GM19043 (cell line): Measurements from ENCODE around the gene SLC9A5.

ENCODE experiments used
- ATAC-seq: cut with Tn5 transposase; IDR thresholded peaks from one replicate; pipeline ENCODE4 v1.9.1; 2021; ENCODE audit warnings: low read depth; ENCODE audit not compliant: unreplicated experiment

SLC9A5 gene

GRCh38 chr16:67302076-67302475 lies 53.3 kb downstream of the SLC9A5 start:
- no peak for ATAC-seq

GRCh38 chr16:67302970-67303369 lies 54.2 kb downstream of the SLC9A5 start:
- ATAC-seq: no peak

- no peak for ATAC-seq
These were observed 55.2 kb downstream of the SLC9A5 start for GRCh38 chr16:67304020-67304419.

GRCh38 chr16:67305216-67306071 lies 56.7 kb downstream of the SLC9A5 start:
- ATAC-seq: no peak

- no peak for ATAC-seq
These were observed 61.8 kb downstream of the SLC9A5 start for GRCh38 chr16:67310561-67310960.

GRCh38 chr16:67311607-67312488 lies 63.1 kb downstream of the SLC9A5 start:
- peak; percentile 57 for ATAC-seq

GRCh38 chr16:67312719-67313118 lies 63.9 kb downstream of the SLC9A5 start:
- no peak for ATAC-seq

GRCh38 chr16:67317853-67318252 lies 69.1 kb downstream of the SLC9A5 start:
- ATAC-seq: no peak
